Measurements from ENCODE around the gene MBOAT2.

DNA sequence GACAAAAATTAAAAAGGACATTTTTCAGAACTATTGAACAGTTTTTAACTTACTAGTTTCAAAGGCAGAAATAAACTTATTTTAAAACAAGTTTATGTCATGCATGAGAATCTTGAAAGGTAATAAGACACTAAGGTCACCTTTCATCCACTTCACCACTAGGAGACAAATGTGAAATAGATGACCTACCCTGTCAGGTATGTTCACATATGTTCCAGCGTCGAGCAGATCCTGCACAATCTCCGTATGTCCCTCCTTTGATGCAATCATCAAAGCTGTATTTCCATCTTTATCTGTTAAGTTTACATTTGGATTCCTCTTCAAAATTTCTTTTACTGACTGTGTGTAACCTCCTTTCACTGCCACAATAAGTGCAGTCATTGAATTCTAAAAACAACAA, 200.7 kb downstream of the MBOAT2 start:
- TF ChIP-seq, protein P1, sequence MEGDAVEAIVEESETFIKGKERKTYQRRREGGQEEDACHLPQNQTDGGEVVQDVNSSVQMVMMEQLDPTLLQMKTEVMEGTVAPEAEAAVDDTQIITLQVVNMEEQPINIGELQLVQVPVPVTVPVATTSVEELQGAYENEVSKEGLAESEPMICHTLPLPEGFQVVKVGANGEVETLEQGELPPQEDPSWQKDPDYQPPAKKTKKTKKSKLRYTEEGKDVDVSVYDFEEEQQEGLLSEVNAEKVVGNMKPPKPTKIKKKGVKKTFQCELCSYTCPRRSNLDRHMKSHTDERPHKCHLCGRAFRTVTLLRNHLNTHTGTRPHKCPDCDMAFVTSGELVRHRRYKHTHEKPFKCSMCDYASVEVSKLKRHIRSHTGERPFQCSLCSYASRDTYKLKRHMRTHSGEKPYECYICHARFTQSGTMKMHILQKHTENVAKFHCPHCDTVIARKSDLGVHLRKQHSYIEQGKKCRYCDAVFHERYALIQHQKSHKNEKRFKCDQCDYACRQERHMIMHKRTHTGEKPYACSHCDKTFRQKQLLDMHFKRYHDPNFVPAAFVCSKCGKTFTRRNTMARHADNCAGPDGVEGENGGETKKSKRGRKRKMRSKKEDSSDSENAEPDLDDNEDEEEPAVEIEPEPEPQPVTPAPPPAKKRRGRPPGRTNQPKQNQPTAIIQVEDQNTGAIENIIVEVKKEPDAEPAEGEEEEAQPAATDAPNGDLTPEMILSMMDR (IDR thresholded peaks at IDR 0.05; ENCODE audit: poor library complexity, severe bottlenecking): no peak
- no peak for TF ChIP-seq POLR2AphosphoS5 (IDR thresholded peaks at IDR 0.05)
- no peak for TF ChIP-seq RAD21 (conservative IDR thresholded peaks at IDR 0.05)
- no peak for TF ChIP-seq EZH2 (IDR thresholded peaks at IDR 0.05; ENCODE audit: borderline replicate concordance, insufficient read depth, low read length, poor library complexity, severe bottlenecking)
- TF ChIP-seq, protein P2, sequence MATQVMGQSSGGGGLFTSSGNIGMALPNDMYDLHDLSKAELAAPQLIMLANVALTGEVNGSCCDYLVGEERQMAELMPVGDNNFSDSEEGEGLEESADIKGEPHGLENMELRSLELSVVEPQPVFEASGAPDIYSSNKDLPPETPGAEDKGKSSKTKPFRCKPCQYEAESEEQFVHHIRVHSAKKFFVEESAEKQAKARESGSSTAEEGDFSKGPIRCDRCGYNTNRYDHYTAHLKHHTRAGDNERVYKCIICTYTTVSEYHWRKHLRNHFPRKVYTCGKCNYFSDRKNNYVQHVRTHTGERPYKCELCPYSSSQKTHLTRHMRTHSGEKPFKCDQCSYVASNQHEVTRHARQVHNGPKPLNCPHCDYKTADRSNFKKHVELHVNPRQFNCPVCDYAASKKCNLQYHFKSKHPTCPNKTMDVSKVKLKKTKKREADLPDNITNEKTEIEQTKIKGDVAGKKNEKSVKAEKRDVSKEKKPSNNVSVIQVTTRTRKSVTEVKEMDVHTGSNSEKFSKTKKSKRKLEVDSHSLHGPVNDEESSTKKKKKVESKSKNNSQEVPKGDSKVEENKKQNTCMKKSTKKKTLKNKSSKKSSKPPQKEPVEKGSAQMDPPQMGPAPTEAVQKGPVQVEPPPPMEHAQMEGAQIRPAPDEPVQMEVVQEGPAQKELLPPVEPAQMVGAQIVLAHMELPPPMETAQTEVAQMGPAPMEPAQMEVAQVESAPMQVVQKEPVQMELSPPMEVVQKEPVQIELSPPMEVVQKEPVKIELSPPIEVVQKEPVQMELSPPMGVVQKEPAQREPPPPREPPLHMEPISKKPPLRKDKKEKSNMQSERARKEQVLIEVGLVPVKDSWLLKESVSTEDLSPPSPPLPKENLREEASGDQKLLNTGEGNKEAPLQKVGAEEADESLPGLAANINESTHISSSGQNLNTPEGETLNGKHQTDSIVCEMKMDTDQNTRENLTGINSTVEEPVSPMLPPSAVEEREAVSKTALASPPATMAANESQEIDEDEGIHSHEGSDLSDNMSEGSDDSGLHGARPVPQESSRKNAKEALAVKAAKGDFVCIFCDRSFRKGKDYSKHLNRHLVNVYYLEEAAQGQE (IDR thresholded peaks at IDR 0.05; ENCODE audit: borderline replicate concordance): no peak
- TF ChIP-seq TAF1 (IDR thresholded peaks at IDR 0.05; ENCODE audit: low read depth): no peak
- TF ChIP-seq SMC3 (conservative IDR thresholded peaks at IDR 0.05; ENCODE audit: poor library complexity): no peak
- no peak for TF ChIP-seq MXI1 (conservative IDR thresholded peaks at IDR 0.05; ENCODE audit: poor library complexity, severe bottlenecking)
